OCI-LY3 (cell line): ENCODE data around the gene C12orf56.

Experiments
- H2AFZ ChIP-seq: fragments of 200-600, 300-600 bp; shearing (Covaris generic); 2 replicates; pipeline ENCODE4 v1.6.0; 2014; ENCODE audit warnings: antibody characterized with exemption, low read depth, low read length
- H3K27ac ChIP-seq: fragments of 200-600, 300-600 bp; sonication (generic); 2 replicates; pipeline ENCODE4 v1.5.1; 2014; ENCODE audit warnings: mild to moderate bottlenecking, low read length, moderate library complexity, mixed read lengths
- H3K27me3 ChIP-seq: fragments of 200-600, 300-600 bp; sonication (generic); 2 replicates; pipeline ENCODE4 v1.6.1; 2014; ENCODE audit warnings: low read depth, low read length, mixed read lengths
- H3K36me3 ChIP-seq: fragments of 200-600, 300-600 bp; sonication (generic); replicated peaks from 2 replicates; pipeline ENCODE3; 2014; ENCODE audit warnings: low read depth, low read length, mixed read lengths
- H3K4me1 ChIP-seq: fragments of 300-600, 200-600 bp; sonication (generic); 2 replicates; pipeline ENCODE4 v1.6.1; 2014; ENCODE audit warnings: low read length, mixed read lengths
- H3K4me2 ChIP-seq: fragments of 200-600, 300-600 bp; sonication (generic); 2 replicates; pipeline ENCODE4 v1.6.1; 2014; ENCODE audit warnings: low read length, mixed read lengths
- H3K4me3 ChIP-seq: fragments of 300-600, 200-600 bp; sonication (generic); 2 replicates; pipeline ENCODE4 v1.5.1; 2014; ENCODE audit warnings: antibody characterized with exemption, mild to moderate bottlenecking, low read length, moderate library complexity
- H3K79me2 ChIP-seq: fragments of 300-600, 200-600 bp; shearing (Covaris generic); 2 replicates; pipeline ENCODE4 v1.6.1; 2014; ENCODE audit warnings: mild to moderate bottlenecking, low read length, mixed read lengths
- H3K9ac ChIP-seq: fragments of 300-600, 200-600 bp; shearing (Covaris generic); 2 replicates; pipeline ENCODE4 v1.6.0; 2014; ENCODE audit warnings: mild to moderate bottlenecking, low read length, moderate library complexity
- H3K9me3 ChIP-seq: fragments of 200-600, 300-600 bp; shearing (Covaris generic); 2 replicates; pipeline ENCODE4 v1.6.1; 2014; ENCODE audit warnings: low read length, mixed read lengths; ENCODE audit not compliant: insufficient read depth
- H4K20me1 ChIP-seq: fragments of 200-600, 300-600 bp; sonication (generic); 2 replicates; pipeline ENCODE4 v1.6.1; 2016; ENCODE audit warnings: low read length, mixed read lengths; ENCODE audit not compliant: insufficient read depth
- EZH2phosphoT487 ChIP-seq: fragments of 200-600 bp; shearing (Covaris generic); IDR thresholded peaks from 2 replicates; pipeline ENCODE4 v1.6.1; 2018; ENCODE audit warnings: antibody characterized with exemption, mixed run types, low read depth
- TF ChIP-seq, protein P1 (sequence below): fragments of 200-600, 300-600 bp; sonication (generic); IDR thresholded peaks from 2 replicates; pipeline ENCODE4 v1.5.1; 2014; ENCODE audit warnings: antibody characterized with exemption, low read length, low read depth

Gene C12orf56

DNA sequence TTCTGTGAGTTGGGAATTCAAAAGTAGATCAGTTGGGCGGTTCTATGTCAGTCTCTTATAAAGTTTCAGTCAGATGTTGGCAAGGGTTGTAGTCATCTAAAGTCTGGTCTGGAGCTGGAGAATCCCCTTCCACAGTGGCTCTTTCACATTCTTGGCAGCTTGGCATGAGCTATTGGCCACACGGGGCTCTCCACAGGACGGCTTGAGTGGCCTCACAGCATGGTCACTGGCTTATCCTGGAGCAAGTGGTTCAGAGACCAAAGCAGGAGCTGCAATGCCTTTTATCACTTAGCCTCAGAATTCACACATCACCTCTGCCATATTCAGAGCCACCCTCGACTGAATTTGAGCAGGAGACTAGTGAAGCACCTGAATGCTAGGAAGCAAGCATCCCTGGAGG, 161.3 kb downstream of the C12orf56 start:
- Histone ChIP-seq H3K27ac (no peak overlapping the region), H3K4me1 (no peaks in the 10 kb centered on the region), H3K9me3 (no peaks in the 10 kb centered on the region), H3K4me3 (no peak overlapping the region), H3K36me3 (no peaks in the 10 kb centered on the region), H3K4me2 (no peak overlapping the region), H3K79me2 (no peaks in the 10 kb centered on the region), H2AFZ (no peak overlapping the region), H3K27me3 (no peaks in the 10 kb centered on the region), H4K20me1 (no peaks in the 10 kb centered on the region), H3K9ac (no peak overlapping the region)
- no peak for TF ChIP-seq EZH2phosphoT487
- TF ChIP-seq, protein P1, sequence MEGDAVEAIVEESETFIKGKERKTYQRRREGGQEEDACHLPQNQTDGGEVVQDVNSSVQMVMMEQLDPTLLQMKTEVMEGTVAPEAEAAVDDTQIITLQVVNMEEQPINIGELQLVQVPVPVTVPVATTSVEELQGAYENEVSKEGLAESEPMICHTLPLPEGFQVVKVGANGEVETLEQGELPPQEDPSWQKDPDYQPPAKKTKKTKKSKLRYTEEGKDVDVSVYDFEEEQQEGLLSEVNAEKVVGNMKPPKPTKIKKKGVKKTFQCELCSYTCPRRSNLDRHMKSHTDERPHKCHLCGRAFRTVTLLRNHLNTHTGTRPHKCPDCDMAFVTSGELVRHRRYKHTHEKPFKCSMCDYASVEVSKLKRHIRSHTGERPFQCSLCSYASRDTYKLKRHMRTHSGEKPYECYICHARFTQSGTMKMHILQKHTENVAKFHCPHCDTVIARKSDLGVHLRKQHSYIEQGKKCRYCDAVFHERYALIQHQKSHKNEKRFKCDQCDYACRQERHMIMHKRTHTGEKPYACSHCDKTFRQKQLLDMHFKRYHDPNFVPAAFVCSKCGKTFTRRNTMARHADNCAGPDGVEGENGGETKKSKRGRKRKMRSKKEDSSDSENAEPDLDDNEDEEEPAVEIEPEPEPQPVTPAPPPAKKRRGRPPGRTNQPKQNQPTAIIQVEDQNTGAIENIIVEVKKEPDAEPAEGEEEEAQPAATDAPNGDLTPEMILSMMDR: no peak

GRCh38 chr12:64225626-64226025, 164.9 kb downstream of the C12orf56 start:
- no peaks in the 10 kb centered on the region for H3K27me3 ChIP-seq
- H3K27ac ChIP-seq: no peak overlapping the region
- H2AFZ ChIP-seq: no peak overlapping the region
- peaks cover 9% of the 10 kb centered on the region for H3K4me1 ChIP-seq
- peaks cover 14% of the 10 kb centered on the region for H3K79me2 ChIP-seq
- H3K36me3 ChIP-seq: no peaks in the 10 kb centered on the region
- H3K4me2 ChIP-seq: no peak overlapping the region
- no peak overlapping the region for H3K9ac ChIP-seq
- H3K4me3 ChIP-seq: no peak overlapping the region
- H3K9me3 ChIP-seq: no peaks in the 10 kb centered on the region
- H4K20me1 ChIP-seq: no peaks in the 10 kb centered on the region
- TF ChIP-seq, protein P1: no peak
- TF ChIP-seq EZH2phosphoT487: no peak

DNA sequence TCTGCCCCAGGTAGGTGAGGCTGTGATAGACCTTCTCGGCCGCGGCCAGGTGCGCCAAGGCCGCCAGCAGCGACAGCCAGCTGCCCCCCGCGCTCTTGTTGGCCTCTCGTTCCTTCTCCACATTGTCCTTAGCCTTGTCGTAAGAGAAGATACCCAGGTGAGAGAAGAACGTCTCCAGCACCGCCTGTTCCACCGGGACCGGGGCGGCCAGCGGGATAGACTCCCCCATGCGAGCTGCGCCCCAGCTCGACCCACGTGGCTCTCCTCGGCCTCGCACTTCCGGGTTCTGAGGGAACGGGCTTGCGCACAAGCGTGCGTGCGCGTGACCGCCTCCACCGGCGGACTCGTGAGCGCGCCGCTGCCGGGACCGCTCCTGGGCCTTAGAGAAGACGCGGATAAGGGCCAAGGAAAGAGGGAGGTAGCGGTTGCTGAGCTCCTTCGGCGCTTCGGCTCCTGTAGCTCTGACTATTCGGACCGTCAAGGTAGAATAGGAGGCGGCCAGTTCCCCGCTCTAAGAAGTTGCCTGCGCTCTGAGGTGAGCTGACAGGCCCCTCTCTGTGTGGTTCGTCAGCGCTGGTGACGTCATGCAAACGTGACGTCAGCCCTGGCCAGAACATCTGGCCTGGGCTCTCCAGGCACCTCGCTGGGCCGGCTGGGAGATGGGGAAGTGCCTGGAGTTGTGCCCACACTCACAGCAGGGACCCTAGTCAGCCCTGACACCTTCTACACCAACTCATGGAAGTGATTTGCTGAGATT, 168.4 kb downstream of the C12orf56 start, which contains the start of gene KICS2:
KICS2 (minus strand) TSS at position 288 of the 757 bp plus-strand sequence; CDS start at position 229, 59 bp downstream.
- H3K27me3 ChIP-seq: no peaks in the 10 kb centered on the region
- no peaks in the 10 kb centered on the region for H3K9me3 ChIP-seq
- peak within 1 kb of the TSS; percentile 87 for H2AFZ ChIP-seq
- H3K4me1 ChIP-seq: peaks cover 27% of the 10 kb centered on the region
- H3K36me3 ChIP-seq: no peaks in the 10 kb centered on the region
- peak within 1 kb of the TSS; percentile 84 for H3K9ac ChIP-seq
- H3K4me3 ChIP-seq: peak within 1 kb of the TSS; percentile 97
- H3K4me2 ChIP-seq: peak within 1 kb of the TSS; percentile 93
- no peak for TF ChIP-seq EZH2phosphoT487
- TF ChIP-seq, protein P1: no peak
- H3K27ac ChIP-seq: peak within 1 kb of the TSS; percentile 51
- H4K20me1 ChIP-seq: no peaks in the 10 kb centered on the region
- H3K79me2 ChIP-seq: peaks cover 27% of the 10 kb centered on the region

DNA sequence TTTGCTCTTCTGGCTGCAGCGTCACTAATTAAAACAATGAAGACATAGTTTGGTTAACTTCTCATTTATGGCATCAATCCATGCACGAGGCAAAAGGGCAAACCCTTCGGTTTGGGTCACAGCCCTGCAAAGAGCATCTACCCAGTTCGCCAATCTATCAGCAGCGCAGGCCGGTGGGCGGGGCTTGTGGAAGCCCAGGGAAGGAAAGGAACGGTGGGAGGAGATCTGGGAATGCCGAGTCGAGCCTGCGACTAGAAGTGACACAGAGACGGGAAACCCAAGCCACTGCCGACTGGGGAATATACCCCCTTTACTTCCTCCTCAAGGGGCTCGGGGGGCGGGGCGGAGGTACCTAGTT, 168.9 kb downstream of the C12orf56 start:
- TF ChIP-seq, protein P1: no peak
- TF ChIP-seq EZH2phosphoT487: no peak
- H2AFZ ChIP-seq: peak overlapping the region; percentile 87
- H3K9ac ChIP-seq: peak overlapping the region; percentile 84
- peak overlapping the region; percentile 93 for H3K4me2 ChIP-seq
- peak overlapping the region; percentile 97 for H3K4me3 ChIP-seq
- H3K4me1 ChIP-seq: peaks cover 27% of the 10 kb centered on the region
- H3K9me3 ChIP-seq: no peaks in the 10 kb centered on the region
- H3K79me2 ChIP-seq: peaks cover 27% of the 10 kb centered on the region
- no peaks in the 10 kb centered on the region for H3K27me3 ChIP-seq
- no peaks in the 10 kb centered on the region for H3K36me3 ChIP-seq
- H3K27ac ChIP-seq: peak overlapping the region; percentile 51
- H4K20me1 ChIP-seq: no peaks in the 10 kb centered on the region
